NT2/D1 (cell line): ENCODE results near the gene OMP.

Experiments used
- SUZ12 ChIP-seq: IDR thresholded peaks from 2 replicates; pipeline ENCODE4 v1.6.1; 2011; ENCODE audit not compliant: insufficient read length, insufficient read depth; ENCODE audit errors: extremely low read depth
- YY1 ChIP-seq: IDR thresholded peaks from 2 replicates; pipeline ENCODE4 v1.6.1; 2011; ENCODE audit not compliant: insufficient read length, insufficient read depth
- ZNF274 ChIP-seq: IDR thresholded peaks from 2 replicates; pipeline ENCODE4 v1.6.1; 2011; ENCODE audit warnings: mild to moderate bottlenecking, low read depth, low read length

- no peak for TF ChIP-seq YY1
- TF ChIP-seq ZNF274 = no peak
- no peak for TF ChIP-seq SUZ12
Observed at GRCh38 chr11:77062924-77063323, 39.7 kb upstream of the OMP start.
